GM19372 (cell line): ENCODE measurements around the gene ARMC12.
"Not testable (repeated sequence)": the region's sequence is repeated elsewhere in the genome, so short reads cannot be mapped to it uniquely, and the experiment has no call there.

Source experiments
- ATAC-seq: cut with Tn5 transposase; IDR thresholded peaks from one replicate; pipeline ENCODE4 v1.9.1; 2021; ENCODE audit warnings: mild to moderate bottlenecking, low read depth, moderate library complexity; ENCODE audit not compliant: unreplicated experiment

The ARMC12 gene

GRCh38 chr6:35736982-35737412 is at the start of gene ARMC12:
ARMC12 (plus strand) TSS chr6:35737032; CDS start chr6:35737109, 77 bp downstream.
- ATAC-seq: no peak

GRCh38 chr6:35687658-35688604 is 48.9 kb upstream of the ARMC12 start:
- peak; percentile 40 for ATAC-seq

DNA sequence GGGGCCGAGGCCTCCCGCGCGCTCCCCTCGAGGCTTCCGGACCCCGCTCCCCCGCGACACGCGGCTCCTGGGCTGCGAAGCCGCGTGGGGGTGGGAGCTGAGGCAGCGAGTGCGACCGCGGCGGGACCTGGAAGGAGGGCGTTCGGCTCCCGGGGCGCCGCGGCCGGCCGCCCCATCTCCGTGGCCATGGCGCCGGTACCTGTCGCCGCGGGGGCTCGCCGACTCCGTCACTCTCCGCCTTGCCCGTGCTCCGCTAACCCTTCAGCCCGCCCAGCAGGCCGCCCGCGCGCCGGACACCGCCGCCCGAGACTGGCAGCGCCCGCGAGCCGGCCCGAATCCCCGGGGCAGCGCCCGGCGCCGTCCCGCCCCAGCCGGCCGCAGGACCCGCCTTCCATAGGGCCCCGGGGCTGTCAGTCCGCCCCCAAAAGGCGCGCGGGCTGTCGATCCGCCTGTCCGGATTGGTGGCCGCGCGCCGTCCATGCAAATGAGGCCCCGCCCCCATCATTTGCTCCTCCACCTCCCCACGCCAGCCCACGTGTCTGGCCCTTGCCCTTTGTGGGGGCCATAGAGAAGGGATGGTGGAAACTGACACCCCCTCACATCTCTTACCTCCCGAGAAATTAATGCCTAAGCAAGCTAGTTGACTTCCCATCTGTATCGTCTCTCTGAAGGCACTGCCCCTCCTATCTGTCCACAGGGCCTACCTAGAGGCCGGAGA is 48.1 kb upstream of the ARMC12 start, which contains the start of gene FKBP5:
FKBP5 (minus strand) TSS at position 311 of the 718 bp plus-strand sequence. CDS start 46,091 bp downstream, outside the sequence.
- peak; percentile 83 for ATAC-seq

GRCh38 chr6:35690006-35690405 is 46.8 kb upstream of the ARMC12 start:
- ATAC-seq: not testable (repeated sequence)

DNA sequence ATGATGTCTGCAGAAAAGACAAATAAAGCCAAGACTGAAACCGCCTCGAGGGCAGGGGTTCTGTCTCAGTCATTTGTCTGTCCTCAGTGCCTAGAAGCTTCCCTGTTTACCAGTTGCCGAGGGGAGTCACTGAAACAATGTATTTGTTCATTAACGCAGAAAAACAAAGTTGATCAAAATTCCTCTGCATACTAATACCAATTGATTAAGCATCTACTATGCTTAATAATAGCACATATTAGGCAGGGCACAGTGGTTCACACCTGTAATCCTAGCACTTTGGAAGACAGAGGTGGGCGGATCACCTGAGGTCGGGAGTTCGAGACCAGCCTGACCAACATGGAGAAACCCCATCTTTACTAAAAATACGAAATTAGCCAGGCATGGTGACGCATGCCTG is 46.3 kb upstream of the ARMC12 start:
- ATAC-seq: no peak

DNA sequence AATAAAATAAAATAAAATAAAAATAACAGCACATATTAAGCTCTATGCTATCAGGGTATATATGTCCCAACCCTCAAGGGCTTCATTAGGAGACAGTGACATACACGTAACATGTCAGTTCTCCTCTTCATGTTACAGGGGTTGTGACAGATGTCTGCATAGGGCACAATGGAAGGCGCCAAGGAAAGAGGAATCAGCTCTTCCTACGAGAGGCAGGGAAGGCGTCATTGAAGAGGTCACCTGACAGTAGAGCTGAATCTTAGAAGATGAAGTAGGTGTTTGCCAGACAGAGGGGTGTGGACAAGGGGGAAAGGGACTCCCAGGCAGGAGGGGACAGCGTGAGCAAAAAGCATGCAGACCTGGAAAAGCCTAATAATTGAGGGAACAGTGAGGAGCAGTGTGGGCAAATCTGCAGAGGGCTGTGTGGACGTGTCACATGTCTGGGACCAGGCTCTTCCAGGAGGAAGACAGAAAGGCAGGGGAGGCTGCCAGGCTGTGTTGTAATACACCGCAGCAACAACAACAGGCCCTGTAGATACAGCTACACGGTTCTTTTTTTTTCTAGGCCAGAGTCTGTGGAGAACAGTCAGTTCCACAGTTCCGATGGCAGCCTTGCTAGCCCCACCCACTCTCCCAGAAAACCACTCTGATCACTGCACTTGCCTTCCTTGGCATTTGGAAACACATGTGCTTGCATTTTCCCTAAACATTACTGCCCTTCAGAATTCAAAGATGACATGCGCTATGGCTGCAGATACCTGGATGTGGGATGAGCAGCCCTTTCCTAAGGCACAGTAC is 45.6 kb upstream of the ARMC12 start:
- ATAC-seq: no peak

DNA sequence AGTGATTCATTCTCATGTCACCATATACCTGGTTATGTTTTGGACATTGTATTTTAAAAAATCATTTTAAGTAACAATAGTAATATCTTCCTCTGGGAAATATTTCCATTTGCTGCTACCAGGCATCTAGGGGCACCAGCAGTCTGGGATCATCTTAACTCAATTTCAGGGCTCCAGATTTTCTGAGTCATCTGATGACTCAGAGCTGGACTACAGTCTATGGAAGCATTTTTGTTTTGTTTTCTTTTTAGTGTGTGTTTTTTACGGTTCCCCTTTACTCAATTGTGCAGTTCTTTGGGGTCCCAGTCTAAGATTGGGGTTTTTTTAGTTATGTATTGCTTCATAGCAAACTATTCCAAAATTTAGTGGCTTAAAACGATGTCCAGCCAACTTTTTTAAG is 42.4 kb upstream of the ARMC12 start:
- no peak for ATAC-seq

- not testable (repeated sequence) for ATAC-seq
Observed at GRCh38 chr6:35698430-35698829, 38.4 kb upstream of the ARMC12 start.

DNA sequence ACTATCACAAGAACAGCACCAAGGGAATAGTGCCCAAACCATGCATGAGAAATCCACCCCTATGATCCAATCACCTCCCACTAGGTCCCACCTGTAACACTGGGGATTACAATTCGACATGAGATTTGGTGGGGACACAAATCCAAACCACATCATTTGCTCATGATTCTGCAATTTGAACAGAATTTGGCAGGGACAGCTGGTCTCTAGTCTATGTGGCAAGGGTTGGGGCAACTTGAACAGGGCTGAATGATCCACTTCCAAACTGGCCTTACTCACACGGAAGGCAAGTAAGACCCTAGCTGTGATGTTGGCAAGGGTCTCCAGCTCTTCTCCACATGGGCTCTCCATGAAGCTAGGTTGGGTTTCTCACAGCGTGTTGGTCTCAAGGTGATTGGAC is 38.0 kb upstream of the ARMC12 start:
- ATAC-seq: no peak

- no peak for ATAC-seq
Observed at GRCh38 chr6:35703554-35703953, 33.3 kb upstream of the ARMC12 start.

DNA sequence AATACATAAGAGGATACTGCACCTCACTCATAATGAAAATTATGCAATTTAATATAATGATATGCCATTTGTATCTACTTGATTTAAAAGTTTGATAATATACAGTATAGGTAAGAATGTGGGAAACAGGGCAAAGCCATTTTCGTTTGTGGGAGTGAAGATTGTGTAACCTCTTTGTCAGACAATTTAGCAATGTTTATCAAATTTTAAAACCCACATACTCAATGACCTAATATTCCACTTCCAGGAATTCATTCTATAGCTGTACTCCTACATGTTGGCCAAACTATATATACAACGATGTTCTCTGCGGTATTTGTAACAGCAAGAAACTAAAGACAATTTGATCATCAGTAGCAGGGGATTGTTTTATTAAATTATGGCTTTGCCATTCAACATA is 30.4 kb upstream of the ARMC12 start:
- ATAC-seq: no peak

DNA sequence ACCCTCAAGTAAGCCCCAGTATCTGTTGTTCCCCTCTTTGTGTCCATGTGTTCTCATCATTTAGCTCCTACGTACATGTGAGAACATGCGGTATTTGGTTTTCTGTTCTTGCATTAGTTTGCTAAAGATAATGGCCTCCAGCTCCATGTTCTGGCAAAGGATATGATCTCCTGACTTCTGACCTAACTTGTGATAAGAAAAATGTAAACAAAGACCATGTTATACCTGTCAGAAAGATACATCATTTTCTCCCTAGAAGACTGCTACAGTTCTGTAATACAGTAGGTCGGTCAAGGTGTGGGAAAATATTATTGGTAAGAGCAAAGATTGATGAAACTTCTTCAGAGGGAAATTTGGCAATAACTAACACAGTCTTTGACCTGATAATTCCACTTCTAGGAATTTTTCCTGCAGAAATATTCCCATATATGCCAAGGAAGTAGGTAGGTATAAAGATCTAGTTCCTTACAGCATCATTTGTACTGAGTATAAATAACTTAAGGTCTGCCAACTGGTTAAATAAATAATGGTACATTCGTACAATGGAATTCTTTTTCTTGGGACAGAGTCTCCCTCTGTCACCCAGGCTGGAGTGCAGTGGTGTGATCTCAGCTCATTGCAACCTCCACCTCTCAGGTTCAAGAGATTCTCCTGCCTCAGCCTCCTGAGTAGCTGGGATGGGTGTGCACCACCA is 29.0 kb upstream of the ARMC12 start:
- no peak for ATAC-seq

DNA sequence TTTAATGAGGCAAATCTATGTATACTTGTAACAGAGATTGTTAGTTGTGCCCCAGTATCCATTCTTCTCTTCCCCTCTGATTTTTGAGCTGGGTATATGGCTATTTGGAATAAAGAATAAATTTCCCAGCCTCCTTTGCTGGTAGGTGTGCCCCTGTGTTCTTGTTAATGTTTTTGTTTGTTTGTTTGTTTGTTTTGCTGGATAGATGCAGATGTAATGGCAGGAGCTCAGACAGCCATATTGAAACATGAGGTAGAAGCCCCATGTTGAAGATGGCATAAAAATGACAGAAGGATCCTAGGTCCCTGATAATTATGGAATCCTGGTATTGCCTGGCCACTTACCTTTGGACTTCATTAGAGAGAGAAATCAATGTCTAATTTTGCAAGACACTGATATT is 28.2 kb upstream of the ARMC12 start:
- ATAC-seq: no peak

DNA sequence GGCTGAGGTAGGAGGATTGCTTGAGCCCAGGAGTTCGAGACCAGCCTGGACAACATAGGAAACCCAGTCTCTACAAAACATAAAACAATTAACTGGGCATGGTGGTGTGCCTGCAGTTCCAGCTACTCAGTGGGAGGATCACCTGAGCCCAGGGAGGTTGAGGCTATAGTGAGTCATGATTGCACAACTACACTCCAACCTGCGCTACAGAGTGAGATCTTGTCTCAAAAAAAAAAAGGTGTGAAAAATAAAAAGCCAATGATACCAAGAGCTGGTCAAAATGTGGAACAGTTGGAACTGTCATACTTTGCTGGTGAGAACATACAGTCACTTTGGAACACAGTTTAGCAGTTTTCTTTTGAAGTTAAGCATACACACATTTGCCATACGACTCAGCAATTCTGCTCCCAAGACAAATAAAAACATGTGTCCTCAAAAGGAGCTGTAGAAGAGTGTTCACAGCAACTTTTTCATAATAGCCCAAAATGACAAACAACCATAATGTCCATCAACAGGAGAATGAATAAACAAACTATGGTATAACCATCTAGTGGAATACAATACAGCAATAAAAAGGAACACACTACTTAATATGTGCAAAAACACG is 26.5 kb upstream of the ARMC12 start:
- no peak for ATAC-seq

- ATAC-seq: no peak
Observed at GRCh38 chr6:35711731-35712130, 25.1 kb upstream of the ARMC12 start.

DNA sequence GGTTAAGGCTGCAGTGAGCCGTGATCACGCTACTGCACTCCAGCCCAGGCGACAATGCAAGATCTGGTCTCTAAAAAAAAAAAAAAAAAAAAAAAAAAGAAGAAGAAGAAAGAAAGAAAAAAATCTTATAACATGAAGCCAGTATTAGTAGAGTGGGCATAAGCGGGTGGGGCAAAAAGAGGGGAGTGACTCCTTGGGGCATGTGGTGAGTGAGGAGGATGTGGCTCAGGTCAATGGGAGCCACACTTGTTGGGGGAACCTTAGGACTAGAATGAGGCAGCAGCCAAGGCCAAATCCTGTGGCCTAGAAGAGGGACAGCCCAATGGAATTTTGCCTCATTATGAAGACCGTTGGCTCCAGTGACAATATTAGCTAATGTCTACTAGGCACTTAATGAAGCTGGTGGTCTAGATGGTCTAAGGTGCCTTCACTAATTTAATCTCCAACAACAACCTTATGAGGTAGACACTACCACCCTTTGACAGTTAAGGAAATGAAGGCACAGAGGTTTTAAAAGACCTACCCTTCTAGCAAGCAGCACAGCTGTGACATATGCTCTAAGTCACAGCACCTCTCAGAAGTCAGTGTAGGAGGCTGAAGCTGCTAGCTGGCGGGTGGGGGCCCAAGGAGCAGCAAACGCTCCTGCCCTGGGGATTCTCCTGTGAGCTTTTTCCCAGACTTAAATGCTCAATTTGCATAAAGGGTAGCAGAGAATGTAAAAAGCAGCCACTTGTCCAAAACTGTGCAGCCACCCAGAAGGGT is 23.6 kb upstream of the ARMC12 start:
- no peak for ATAC-seq

DNA sequence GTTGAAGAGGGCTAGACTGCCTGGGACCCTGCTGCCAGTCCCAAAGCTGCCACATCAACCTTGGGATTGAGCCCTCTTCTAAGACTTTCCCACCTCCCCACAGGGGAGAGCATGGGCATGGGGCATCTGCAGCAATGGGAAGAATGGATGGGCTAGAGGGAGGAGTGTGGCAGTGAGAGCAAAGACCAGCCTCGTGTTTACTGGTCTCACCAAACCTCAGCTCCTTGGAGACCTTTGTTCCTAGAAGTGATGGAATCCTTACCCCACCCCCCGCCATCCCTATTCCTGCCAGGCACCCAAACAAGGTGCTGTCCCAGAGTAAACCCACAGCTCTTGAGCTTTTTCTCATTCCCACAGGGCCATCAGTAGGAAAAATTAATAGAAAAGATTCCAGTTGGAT is 20.0 kb upstream of the ARMC12 start:
- no peak for ATAC-seq

DNA sequence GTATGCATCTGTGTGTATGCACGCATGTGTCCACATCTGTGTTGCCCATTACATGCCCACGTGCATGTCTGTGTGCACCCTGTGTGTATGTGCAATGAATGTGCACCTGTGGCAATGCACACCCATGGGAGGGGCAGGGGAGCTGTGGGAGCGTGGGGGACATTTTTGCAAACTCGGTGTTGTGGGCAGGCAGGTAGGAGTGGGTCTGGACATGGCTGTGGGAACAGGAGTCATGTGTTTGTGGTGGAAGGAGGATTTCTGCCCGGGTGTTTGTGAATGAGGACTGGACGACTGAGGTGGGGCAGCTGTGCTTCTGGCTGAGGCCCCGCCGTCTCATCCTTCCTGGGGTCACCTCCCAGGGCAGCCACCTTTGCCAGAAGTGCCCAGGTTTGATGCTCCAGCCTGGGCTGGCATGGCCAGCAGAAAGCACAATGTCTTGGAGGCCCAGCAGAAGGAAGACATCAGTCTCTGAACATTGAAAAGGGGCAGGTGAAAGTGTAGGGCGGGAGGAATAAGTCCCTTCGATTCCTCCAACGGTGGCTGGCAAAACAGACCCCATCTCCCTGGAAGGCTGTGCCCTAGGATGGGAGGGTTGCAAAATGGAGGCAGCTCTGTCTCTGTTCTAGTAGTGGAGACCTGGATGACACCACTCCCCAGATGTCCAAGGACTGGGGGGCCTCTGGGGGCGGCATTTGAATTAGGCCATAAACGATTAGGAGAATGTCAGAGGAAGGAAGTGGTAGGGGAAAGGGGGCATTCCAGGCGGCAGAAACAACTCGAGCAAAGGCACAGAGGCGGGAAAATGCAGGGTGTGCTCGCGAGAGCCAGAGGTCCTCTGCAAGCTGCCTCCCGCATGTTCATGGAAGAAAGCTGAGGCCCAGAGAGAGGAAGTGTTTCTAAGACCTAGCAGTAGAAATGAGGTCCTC is 19.1 kb upstream of the ARMC12 start:
- ATAC-seq: no peak
